Ovary (tissue), 3 donors: Measurements from ENCODE around the gene XRCC6.
"Not testable (repeated sequence)": the region's sequence is repeated elsewhere in the genome, so short reads cannot be mapped to it uniquely, and the experiment has no call there.

Source experiments
- CTCF ChIP-seq, 3 donors: fragments of 450-650 bp in 2 of 3; fragments of 200-600 bp in 1 of 3; IDR thresholded peaks; one replicate each; pipeline versions ENCODE4 v1.5.1 to v1.8.0; 2016 to 2022; ENCODE audit warnings: antibody characterized with exemption in 3 of 3, mild to moderate bottlenecking in 1 of 3
- EP300 ChIP-seq: sonication (generic); formaldehyde crosslinking; IDR thresholded peaks from one replicate; pipeline ENCODE4 v1.6.1; 2017; ENCODE audit warnings: antibody characterized with exemption
- POLR2A ChIP-seq: fragments of 450-650 bp; IDR thresholded peaks from one replicate; pipeline ENCODE4 v1.6.1; 2017; ENCODE audit warnings: antibody characterized with exemption, mild to moderate bottlenecking, moderate library complexity
- donor health status: DM: no; HTN: no; CAD: no.

GRCh38 chr22:41631115-41631514 lies 10.0 kb downstream of the XRCC6 start:
- TF ChIP-seq CTCF (IDR thresholded peaks at IDR 0.05); EP300; POLR2A: not testable (repeated sequence)
